ENCODE data around the gene SMIM35. TPM values are rescaled to one million over a fixed set of nuclear protein-coding genes. Genes with fewer than 3 reads are reported as not detected.

Gene SMIM35
- total RNA-seq, 1 experiment from 2014 or later, result not detected

DNA sequence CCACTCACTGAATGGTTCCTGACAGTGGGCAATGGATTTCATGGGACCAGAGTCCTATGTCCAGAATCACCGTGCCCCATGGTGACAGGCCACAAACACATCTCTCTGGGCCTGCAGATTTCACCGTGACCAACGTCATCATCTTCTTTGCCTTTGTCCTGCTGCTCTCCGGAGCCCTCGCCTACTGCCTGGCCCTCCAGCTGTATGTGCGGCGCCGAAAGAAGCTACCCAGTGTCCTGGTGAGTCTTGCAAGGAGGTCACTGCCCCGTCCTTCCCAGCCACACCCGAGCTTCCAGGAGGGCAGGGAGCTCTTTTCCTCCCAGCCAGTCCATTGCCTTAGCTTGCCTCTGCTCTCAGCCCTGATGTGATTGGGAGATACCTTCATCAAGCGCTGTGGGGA, 91.3 kb downstream of the SMIM35 start (continued):
- TF ChIP-seq AR (CRISPR knock-in tag; IDR thresholded peaks at IDR 0.05) (no peak), ERG (CRISPR knock-in tag; IDR thresholded peaks at IDR 0.05) (no peak), GTF2I (CRISPR knock-in tag; conservative IDR thresholded peaks at IDR 0.05) (no peak), PREB (CRISPR knock-in tag; IDR thresholded peaks at IDR 0.05; ENCODE audit: borderline replicate concordance) (no peak), OVOL2 (CRISPR knock-in tag; IDR thresholded peaks at IDR 0.05; ENCODE audit: borderline replicate concordance) (no peak), ZNF396 (CRISPR knock-in tag; IDR thresholded peaks at IDR 0.05; ENCODE audit: borderline replicate concordance) (no peak), NFE2L1 (CRISPR knock-in tag; IDR thresholded peaks at IDR 0.05) (no peak)

GRCh38 chr11:117993988-117994745, 92.6 kb downstream of the SMIM35 start:
- Mint-ChIP-seq H3K27ac (no peak overlapping the region), H3K4me1 (0 out of 2 replicates have a peak, but pooled peaks cover 4% of the 10 kb centered on the region), H3K36me3 (no peaks in the 10 kb centered on the region), H3K4me3 (no peak overlapping the region), H3K27me3 (ENCODE audit: low read depth) (peaks cover 5% of the 10 kb centered on the region; the same call in 1 of the 2 replicates), H3K9me3 (no peaks in the 10 kb centered on the region)
- POLR2A ChIA-PET, result interaction anchor here (0.9 kb wide), 1 partner anchor 8 kb away, joined by 4 read pairs; the partner anchor contains the start of gene IL10RA
- DNase-seq (ENCODE audit: low spot score), result no peak
- peak; percentile 51 for ATAC-seq
- CTCF ChIA-PET, result interaction anchor here (1.8 kb wide), 1 partner anchor 47 kb away, joined by 6 read pairs; no protein-coding TSS in a partner anchor
- no peak for TF ChIP-seq ZBTB21 (CRISPR knock-in tag; IDR thresholded peaks at IDR 0.05; ENCODE audit: borderline replicate concordance)
- no peak for TF ChIP-seq MYBL2 (CRISPR knock-in tag; IDR thresholded peaks at IDR 0.05)
- no peak for TF ChIP-seq FOXJ3 (CRISPR knock-in tag; IDR thresholded peaks at IDR 0.05; ENCODE audit: borderline replicate concordance)
- TF ChIP-seq, protein P1, sequence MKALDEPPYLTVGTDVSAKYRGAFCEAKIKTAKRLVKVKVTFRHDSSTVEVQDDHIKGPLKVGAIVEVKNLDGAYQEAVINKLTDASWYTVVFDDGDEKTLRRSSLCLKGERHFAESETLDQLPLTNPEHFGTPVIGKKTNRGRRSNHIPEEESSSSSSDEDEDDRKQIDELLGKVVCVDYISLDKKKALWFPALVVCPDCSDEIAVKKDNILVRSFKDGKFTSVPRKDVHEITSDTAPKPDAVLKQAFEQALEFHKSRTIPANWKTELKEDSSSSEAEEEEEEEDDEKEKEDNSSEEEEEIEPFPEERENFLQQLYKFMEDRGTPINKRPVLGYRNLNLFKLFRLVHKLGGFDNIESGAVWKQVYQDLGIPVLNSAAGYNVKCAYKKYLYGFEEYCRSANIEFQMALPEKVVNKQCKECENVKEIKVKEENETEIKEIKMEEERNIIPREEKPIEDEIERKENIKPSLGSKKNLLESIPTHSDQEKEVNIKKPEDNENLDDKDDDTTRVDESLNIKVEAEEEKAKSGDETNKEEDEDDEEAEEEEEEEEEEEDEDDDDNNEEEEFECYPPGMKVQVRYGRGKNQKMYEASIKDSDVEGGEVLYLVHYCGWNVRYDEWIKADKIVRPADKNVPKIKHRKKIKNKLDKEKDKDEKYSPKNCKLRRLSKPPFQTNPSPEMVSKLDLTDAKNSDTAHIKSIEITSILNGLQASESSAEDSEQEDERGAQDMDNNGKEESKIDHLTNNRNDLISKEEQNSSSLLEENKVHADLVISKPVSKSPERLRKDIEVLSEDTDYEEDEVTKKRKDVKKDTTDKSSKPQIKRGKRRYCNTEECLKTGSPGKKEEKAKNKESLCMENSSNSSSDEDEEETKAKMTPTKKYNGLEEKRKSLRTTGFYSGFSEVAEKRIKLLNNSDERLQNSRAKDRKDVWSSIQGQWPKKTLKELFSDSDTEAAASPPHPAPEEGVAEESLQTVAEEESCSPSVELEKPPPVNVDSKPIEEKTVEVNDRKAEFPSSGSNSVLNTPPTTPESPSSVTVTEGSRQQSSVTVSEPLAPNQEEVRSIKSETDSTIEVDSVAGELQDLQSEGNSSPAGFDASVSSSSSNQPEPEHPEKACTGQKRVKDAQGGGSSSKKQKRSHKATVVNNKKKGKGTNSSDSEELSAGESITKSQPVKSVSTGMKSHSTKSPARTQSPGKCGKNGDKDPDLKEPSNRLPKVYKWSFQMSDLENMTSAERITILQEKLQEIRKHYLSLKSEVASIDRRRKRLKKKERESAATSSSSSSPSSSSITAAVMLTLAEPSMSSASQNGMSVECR (CRISPR knock-in tag; IDR thresholded peaks at IDR 0.05; ENCODE audit: borderline replicate concordance), result no peak
- no peak for TF ChIP-seq CDX4 (CRISPR knock-in tag; IDR thresholded peaks at IDR 0.05; ENCODE audit: borderline replicate concordance)
- TF ChIP-seq, protein P2, sequence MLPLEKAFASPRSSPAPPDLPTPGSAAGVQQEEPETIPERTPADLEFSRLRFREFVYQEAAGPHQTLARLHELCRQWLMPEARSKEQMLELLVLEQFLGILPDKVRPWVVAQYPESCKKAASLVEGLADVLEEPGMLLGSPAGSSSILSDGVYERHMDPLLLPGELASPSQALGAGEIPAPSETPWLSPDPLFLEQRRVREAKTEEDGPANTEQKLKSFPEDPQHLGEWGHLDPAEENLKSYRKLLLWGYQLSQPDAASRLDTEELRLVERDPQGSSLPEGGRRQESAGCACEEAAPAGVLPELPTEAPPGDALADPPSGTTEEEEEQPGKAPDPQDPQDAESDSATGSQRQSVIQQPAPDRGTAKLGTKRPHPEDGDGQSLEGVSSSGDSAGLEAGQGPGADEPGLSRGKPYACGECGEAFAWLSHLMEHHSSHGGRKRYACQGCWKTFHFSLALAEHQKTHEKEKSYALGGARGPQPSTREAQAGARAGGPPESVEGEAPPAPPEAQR (CRISPR knock-in tag; IDR thresholded peaks at IDR 0.05), result no peak
